ENCODE measurements around the gene PRKCZ.

The PRKCZ gene

DNA sequence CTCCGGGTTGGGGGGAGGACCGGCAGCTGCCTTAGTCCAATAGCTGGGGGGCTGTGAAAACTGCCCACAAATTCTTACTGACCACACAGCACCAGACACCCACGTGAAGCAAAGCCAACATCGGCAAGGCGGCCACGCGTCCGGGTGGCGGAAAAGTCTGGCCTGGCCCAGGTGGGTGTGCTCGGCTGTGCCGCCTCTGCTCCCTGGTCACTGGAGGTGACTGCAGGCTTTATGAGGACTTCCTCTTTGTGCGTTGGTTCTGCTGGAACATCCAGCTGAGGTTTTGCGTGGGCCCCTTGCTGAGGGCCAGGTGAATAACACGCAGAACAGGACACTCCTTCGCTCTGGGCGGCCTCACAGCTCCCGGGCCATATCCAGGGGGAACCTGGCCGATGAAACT lies 108.9 kb downstream of the PRKCZ start:
- no peak for DNase-seq (ENCODE audit: low spot score)

DNA sequence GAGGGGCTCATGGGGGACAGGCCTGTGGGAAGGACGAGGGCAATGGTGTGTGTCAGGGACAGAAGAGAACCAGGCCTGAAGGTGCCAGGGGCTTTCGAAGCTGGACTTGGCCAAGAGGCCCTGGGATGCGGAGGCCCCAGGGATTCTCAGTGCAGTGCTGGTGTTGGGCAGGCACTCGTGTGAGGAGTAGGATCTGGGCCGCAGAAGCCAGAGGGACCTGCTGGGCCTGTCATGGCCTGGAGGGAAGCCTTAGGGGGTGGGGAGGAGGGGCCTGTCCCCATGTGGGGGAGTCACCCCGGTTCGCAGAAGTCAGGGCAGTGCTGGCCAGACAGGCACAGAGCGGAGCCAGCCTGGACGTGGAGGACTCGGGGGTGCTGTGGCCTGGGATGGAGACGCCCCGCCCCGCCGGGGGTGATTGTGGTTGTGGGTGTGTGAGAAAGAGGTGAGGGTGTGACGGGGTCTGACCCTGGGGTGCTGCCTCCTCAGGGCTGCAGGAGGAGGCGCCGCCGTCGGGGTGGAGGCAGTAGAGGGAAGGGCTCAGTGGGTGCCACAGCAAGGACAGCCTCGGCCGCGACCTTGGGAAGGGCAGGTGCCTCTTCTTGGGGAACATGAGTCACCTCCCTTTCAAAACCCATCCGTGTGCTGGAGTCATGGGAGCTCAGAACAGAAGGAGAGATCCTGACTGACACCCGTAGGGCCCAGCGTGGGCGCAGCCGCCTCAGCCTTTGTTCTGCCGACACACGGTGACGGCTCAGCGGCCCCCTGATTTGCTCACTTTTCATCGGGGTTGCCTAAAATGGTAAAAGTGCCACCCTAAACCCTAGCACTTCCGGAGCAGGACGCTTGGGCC lies 110.5 kb downstream of the PRKCZ start:
- DNase-seq (ENCODE audit: low spot score) = no peak

DNA sequence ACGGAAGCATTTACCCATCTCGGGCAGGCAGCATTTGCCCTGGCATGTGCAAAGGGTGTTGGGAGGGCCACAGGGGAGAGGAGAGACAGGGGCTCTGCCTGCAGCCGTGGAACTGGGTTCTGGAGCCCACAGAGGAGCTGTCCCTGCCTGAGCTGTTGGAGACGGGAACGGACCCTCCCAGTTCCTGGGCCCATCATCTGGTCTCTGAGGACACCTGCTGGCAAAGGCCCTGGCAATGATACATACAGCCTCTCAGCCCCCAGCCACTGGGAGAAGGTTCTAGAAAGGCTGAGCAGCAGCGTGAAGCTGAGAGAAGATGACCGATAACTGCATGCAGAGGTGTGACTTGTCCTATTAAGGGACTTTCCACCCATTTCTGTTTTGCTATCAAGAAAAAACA lies 113.0 kb downstream of the PRKCZ start:
- DNase-seq (ENCODE audit: low spot score) = peak; percentile 45

DNA sequence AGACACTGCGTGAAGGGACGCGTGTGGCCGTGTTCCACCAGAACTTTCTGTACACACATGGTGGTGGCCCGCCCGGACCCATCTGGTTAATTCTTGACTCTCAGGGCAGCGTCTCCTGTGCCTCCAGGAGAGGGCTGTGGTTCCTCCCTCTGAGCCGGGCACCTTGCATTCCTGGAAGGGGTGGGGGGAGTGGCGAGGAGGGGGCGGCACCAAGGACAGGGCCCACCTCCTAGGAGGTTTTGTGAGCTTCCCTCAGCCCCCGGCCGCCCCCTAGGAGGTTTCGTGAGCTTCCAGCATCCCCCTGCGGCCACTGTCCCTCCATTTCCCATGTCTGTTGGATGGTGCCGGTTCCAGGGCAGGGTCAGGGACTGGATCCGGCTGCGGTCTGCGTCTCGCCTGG lies 115.4 kb downstream of the PRKCZ start:
- no peak for DNase-seq (ENCODE audit: low spot score)

DNA sequence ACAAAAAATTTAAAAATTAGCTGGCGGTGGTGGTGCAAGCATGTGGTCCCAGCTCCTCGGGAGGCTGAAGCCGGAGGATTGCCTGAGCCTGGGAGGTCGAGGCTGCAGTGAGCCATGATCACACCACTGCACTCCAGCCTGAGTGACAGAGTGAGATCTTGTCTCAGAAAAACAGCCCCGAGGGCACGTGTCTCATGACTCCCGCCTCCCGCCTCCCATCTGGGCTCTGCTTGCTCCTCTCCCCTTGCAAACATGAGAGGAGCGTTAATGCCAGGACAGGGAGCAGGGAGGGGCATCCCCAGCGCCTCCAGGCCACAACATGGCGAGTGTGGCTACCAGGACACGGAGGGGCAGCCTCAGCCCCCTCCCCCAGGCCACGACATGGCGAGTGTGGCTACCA lies 116.0 kb downstream of the PRKCZ start:
- DNase-seq (ENCODE audit: low spot score) = no peak

DNA sequence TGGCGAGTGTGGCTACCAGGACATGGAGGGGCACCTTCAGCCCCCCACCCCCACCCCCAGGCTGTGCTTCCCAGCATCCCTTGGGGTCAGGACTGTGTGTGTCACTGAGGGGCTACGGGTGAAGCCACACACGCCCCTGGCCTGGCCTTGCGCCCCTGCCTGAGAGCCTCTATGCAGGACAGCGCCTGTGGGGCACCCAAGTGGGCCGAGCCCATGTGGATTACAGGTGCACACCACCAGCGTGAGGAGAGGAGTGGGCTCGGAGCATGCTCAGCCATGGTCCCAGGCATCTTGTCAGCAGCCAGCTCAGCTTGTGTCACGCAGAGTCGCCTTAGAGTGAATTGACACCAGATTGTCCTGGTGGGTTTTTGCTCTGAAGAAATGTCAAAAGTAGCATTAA lies 116.5 kb downstream of the PRKCZ start:
- DNase-seq (ENCODE audit: low spot score) = no peak

DNA sequence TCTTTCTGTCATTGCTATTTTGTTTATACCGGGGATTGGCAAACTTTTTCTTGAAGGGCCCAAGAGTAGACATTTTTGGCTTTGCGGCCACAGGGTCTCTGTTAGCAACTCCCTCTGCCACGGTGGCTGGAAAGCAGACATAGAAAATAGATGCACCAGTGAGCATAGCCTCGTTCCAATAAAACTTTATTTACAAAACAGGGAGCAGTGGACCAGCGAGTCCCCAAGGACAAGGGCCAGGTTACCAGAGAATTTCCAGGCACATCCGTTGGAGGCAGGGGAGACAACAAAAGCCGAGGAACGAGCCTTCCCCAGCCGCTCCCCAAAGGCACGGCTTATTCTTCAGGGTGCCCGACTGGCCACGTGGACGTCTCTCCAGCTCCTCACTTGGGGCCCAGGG lies 117.9 kb downstream of the PRKCZ start:
- no peak for DNase-seq (ENCODE audit: low spot score)

DNA sequence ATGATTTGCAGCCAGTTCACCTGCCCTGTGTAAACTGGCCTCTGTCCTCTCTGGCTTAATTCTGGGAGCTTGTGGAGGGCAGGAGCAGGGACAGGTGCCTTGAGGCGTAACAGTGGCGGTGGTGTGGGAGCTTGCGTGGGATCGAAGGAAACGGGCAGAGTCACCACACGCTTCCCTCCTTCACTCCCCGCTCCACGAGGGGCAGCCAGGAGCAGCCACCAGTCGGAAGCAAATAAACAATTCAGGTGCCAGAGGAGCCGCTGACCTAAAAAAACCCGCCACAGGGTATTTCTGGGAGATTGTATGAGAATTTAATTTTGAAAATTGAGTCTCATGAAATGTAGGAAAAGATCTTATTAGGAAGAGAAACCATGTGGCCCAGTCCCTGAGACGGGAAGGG lies 118.3 kb downstream of the PRKCZ start:
- DNase-seq (ENCODE audit: low spot score) = no peak

DNA sequence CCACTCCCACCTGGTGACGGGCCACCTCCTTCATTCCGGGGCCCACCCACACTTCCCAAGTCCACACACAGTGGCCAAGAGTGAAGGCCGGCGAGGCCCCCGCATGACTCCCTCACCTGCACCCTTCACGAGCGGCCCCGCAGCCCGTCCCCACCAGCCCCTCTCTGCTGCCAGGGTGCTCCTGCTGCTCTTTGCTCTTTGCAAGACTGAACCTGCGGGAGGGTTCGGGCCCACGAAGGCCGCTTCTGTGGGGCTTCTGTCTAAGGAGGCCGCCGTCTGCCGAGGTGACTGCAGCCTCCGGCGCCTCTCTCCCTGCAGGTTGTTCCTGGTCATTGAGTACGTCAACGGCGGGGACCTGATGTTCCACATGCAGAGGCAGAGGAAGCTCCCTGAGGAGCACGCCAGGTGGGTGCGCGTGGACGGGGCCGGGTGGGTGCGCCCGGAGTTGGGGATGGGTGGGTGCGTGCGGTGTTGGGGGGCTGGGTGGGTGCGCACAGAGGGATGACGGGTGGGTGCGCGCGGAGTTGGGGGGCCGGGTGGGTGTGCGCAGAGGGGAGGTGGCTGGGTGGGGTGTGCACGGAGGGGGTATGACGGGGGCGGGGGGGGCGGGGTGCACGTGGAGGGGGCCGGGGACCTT lies 119.1 kb downstream of the PRKCZ start:
- DNase-seq (ENCODE audit: low spot score) = no peak

DNA sequence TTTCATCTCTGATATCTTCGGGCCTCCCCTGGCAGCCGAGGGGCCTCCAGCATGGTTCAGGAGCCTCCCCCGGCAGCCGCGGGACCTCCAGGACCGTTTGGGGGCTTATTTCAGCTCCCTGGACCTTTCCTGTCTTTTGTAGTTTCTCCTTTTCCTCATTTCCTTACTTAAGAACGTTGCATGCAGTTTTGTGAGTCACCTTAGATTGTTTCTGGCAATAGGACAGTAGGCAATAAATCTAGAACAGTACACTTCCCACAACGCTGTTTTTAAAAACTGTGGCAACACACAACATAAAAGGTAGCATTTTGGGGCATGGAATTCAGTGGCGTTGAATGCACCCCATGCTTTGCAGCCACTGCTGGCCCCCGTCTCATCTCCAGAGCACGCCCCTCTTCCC lies 120.0 kb downstream of the PRKCZ start:
- no peak for DNase-seq (ENCODE audit: low spot score)

DNA sequence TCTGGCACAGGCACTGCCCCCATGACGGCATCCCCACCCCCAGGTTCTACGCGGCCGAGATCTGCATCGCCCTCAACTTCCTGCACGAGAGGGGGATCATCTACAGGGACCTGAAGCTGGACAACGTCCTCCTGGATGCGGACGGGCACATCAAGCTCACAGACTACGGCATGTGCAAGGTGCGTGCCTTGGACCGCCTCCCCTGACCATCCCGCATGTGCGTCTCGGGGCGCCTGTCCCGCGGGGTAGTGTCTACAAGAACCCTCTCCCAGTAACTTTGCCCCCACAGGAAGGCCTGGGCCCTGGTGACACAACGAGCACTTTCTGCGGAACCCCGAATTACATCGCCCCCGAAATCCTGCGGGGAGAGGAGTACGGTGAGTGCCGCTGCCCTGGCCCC lies 121.8 kb downstream of the PRKCZ start:
- no peak for DNase-seq (ENCODE audit: low spot score)

DNA sequence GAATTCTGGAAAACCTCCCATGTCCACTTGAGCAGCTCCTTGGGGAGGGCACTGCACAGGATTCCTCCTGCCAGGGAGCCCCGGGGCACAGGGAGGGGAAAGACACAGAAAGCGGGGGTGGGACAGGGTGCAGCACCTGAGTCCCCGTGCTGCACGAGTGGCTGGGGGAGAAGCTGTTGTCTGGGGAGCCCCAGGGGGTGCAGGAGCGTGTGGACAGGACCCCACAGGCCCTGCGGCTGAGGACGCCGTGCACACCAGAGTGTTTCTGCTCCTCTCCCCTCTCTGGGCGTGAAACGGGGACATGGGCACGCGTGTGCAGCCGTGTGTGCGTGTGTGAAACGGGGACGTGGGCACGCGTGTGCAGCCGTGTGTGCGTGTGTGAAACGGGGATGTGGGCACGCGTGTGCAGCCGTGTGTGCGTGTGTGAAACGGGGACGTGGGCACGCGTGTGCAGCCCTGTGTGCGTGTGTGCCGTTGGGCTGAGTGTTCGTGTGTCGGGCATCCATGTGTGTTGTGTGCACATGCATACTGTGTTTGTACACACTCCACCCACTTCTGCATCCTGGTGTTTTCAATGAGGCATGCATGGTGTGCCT lies 122.4 kb downstream of the PRKCZ start:
- DNase-seq (ENCODE audit: low spot score) = no peak

DNA sequence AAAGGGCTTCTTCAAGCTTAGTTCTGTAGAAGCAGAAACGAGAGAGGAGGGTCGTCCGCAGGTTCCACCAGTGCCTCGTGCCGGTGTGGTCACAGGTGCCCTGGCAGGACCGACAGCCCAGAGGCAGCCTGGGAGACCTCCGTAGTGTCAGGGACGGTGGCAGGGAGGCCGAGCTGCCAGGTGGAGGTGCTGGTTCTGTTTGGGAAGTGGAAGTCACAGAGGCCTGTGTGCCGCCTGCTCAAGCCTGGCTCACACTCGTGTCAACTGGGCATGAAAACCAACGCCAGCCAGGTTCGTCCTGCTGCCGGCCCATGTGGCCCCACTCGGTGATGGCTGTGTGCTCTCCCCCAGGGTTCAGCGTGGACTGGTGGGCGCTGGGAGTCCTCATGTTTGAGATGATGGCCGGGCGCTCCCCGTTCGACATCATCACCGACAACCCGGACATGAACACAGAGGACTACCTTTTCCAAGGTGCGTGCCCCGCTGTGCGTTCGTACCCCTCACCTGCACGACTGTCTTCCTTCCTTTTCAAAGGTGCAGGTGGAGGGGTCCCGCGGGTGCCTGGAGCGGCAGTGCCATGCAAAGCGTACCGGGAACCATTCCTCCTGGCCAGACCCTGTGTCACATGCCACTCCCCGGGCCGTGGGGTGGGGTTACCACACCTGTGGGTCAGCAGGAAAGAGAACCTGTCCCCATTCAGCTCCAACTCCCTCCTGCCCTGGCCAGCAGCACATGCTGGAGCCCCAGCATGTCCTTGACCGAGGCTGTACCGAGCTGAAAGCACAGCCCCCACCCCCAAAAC lies 123.5 kb downstream of the PRKCZ start:
- DNase-seq (ENCODE audit: low spot score) = no peak

DNA sequence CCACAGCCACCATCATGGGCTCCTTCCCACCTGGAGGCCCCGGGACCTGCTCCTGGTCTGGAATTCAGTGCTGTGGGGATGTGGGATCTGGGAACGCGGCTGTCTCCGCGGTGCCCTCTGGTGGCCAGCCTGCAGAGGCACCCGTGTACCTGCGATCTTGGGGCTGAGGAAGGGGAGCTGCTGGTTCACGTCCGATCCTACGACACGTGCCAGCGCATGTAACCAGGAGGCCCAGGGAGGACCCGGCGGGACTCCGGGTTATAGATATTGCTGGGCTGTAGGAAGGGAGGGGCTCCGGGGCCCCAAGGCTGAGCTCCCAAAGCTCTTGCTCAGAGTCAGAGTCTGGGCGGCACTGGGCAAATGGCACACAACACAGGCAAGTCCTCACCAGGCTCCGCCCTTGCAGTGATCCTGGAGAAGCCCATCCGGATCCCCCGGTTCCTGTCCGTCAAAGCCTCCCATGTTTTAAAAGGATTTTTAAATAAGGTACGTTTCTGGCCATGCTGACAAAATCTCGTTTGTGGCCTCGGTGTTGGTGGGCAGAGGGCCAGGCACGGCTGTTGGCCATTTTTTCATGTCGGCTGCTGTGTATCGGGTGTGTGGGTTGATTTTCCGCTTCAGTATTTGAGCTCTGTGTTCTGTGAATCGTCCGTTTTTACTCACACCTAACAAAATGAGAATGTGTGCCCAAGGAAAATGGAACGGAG lies 124.3 kb downstream of the PRKCZ start:
- DNase-seq (ENCODE audit: low spot score) = peak; percentile 95

DNA sequence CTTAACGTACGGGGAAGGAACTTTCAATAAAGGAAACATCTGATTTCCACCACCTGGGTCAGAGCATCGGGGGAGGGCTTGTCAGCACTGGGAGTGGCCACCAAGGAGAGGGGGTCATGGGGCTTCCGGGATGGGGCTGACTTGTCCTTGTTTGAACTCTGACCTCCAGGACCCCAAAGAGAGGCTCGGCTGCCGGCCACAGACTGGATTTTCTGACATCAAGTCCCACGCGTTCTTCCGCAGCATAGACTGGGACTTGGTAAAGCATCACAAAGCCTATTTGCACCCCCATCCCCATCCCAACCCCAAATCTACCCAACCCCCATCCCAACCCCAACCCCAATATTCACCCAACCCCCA lies 124.8 kb downstream of the PRKCZ start:
- DNase-seq (ENCODE audit: low spot score) = no peak

DNA sequence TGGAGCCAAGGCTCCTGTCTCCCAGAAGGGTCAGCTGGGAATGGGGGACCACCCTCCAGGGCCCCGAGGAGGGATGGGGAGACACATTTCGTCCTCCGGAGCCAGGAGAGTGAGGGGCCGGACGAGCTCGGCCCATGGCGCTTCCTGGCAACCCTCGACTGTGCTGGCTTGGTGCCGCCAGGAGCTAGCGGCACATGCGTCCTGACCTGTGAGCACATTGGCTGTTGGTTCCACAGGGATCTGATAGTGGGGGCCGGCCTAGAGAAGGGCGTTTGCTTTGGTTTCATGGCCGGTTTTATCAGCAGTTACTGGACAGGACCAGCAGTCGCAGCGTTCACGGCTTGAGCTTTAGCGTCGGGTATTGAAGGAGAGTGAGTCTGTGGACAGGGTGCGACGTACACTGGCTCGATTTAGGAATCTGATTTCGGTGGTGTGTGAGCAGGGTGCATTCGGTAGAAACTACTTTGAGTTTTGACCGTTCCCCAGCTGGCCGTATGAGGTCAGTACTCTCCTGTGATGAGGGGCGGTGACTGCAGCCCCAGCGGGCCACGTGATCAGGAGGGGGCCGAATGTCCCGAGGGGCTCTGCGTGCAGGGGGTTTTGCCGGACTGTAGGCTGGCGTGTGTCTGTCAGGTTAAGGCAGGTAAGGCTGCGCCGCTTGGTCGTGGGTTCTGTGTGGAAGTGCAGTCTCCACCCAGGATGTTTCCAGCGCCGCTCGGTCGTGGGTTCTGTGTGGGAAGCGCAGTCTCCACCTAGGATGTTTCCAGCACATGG lies 125.7 kb downstream of the PRKCZ start:
- DNase-seq (ENCODE audit: low spot score) = no peak

DNA sequence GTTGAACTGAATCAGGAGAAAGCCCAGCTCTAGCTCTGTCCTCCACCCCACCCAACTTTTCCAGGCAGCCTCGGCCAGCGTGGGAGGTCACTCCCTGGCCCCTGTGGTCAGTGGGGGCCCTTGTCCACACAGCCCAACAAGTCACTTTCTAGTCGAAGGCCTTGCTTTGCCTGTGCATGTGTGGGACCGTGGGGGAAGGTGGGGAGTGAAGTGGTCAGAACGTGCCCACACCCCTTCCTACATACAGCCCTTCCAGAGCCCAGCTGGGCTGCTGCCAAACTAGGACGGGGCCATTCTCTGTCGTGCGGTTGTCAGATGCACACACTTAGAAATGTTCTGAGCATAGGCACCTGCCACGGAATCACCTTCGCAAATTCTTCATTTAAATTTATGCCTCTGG lies 126.4 kb downstream of the PRKCZ start:
- DNase-seq (ENCODE audit: low spot score) = no peak

DNA sequence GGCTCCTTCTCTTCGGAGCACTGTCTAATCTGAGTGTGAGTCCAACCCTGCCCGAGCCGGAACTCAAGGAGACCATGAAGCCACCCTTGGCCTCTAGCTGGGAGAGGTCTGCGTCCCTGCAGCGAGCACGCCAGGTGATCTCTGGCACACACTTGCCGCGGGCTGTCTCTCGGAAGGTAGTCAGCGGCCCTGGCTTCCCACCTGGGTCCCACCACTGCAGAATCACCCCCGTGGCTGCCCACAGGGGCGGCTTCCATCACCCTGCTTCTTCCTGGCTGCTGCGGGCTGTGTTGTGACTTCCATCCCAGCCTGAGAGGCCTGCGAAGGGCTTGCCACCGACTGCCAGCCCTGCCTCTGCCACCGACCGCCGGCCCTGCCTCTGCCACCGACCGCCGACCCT lies 127.3 kb downstream of the PRKCZ start:
- no peak for DNase-seq (ENCODE audit: low spot score)

DNA sequence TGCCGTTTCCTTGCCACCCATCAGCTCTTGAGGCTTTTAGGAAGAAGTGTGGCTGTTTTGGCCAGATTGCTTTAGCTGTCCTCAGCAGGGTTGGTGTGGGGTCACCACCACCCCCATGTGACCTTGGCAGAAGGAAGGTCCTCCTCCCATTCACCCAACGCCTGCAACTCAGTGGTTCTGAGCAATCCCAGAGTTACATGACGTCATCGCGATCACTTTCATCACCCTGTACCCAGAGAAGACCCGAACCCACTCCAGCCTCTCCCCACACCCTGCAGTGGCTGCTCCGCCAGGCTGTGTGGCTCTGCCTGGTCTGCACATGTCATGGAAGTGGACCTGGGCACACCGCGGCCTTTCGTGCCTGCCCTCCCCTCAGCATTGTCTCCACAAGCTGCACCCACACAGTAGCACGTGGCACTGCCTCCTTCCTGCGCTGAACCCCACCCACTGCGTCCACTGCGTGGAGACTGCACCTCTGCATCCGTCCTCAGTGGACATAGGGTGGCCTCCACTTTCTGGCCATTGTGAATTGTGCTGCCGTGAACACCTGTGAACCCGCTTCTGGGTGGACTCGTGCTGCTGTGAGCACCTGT lies 127.8 kb downstream of the PRKCZ start:
- no peak for DNase-seq (ENCODE audit: low spot score)

DNA sequence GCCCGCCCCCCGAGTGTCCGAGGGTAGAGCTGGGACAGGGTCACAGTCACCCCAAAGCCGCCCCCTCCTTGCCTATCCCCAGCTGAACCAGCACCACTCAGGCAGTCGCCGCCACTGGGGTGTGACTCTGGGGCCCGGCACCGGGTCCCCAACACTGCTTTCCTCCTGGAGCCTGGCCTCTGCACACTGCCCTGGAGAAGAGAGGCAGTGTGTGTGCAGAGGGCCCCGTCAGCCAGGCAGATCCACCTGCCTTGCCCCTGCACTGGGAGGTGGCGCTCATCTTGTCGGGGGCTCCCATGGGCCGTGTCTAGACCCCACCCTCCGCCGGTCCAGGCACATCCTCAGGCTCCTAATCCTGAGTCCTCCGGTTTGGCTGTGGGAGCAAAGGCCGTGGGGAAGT lies 128.7 kb downstream of the PRKCZ start:
- DNase-seq (ENCODE audit: low spot score) = no peak
